Measurements from ENCODE around the gene ZNF333.
"Not testable (repeated sequence)": the region's sequence is repeated elsewhere in the genome, so short reads cannot be mapped to it uniquely, and the experiment has no call there.

ZNF333 gene

GRCh38 chr19:14767466-14767971 lies 77.7 kb downstream of the ZNF333 start:
- Histone ChIP-seq H3K4me3 (ENCODE audit: insufficient read length, low read depth) (no peak overlapping the region), H3K9me3 (ENCODE audit: insufficient read depth, low read length) (no peaks in the 10 kb centered on the region), H3K9ac (ENCODE audit: insufficient read length, low read depth) (no peak overlapping the region), H3K36me3 (ENCODE audit: insufficient read depth, insufficient read length, low read length) (peaks cover 2% of the 10 kb centered on the region), H3K4me1 (ENCODE audit: insufficient read depth, insufficient read length) (no peaks in the 10 kb centered on the region), H3K27me3 (ENCODE audit: insufficient read depth, insufficient read length) (peaks cover 8% of the 10 kb centered on the region)
- TF ChIP-seq ZNF274 (IDR thresholded peaks at IDR 0.05; ENCODE audit: low read depth, low read length) (no peak), YY1 (IDR thresholded peaks at IDR 0.05; ENCODE audit: insufficient read depth, insufficient read length) (no peak), SUZ12 (IDR thresholded peaks at IDR 0.05; ENCODE audit: extremely low read depth, insufficient read depth, insufficient read length) (no peak)
- no peak for DNase-seq (ENCODE audit: low read depth, low spot score)

GRCh38 chr19:14768001-14768400 lies 78.2 kb downstream of the ZNF333 start:
- no peak overlapping the region for H3K9ac ChIP-seq (ENCODE audit: insufficient read length, low read depth)
- H3K9me3 ChIP-seq (ENCODE audit: insufficient read depth, low read length), result no peaks in the 10 kb centered on the region
- peaks cover 8% of the 10 kb centered on the region for H3K27me3 ChIP-seq (ENCODE audit: insufficient read depth, insufficient read length)
- TF ChIP-seq YY1 (IDR thresholded peaks at IDR 0.05; ENCODE audit: insufficient read depth, insufficient read length), result no peak
- no peak for TF ChIP-seq SUZ12 (IDR thresholded peaks at IDR 0.05; ENCODE audit: extremely low read depth, insufficient read depth, insufficient read length)
- no peak for TF ChIP-seq ZNF274 (IDR thresholded peaks at IDR 0.05; ENCODE audit: low read depth, low read length)
- H3K4me3 ChIP-seq (ENCODE audit: insufficient read length, low read depth), result no peak overlapping the region
- peaks cover 2% of the 10 kb centered on the region for H3K36me3 ChIP-seq (ENCODE audit: insufficient read depth, insufficient read length, low read length)
- DNase-seq (ENCODE audit: low read depth, low spot score), result no peak
- no peaks in the 10 kb centered on the region for H3K4me1 ChIP-seq (ENCODE audit: insufficient read depth, insufficient read length)

- TF ChIP-seq SUZ12 (IDR thresholded peaks at IDR 0.05; ENCODE audit: extremely low read depth, insufficient read depth, insufficient read length) (no peak), ZNF274 (IDR thresholded peaks at IDR 0.05; ENCODE audit: low read depth, low read length) (no peak), YY1 (IDR thresholded peaks at IDR 0.05; ENCODE audit: insufficient read depth, insufficient read length) (no peak)
- no peak for DNase-seq (ENCODE audit: low read depth, low spot score)
- H3K36me3 ChIP-seq (ENCODE audit: insufficient read depth, insufficient read length, low read length), result peaks cover 2% of the 10 kb centered on the region
- no peaks in the 10 kb centered on the region for H3K9me3 ChIP-seq (ENCODE audit: insufficient read depth, low read length)
- no peaks in the 10 kb centered on the region for H3K27me3 ChIP-seq (ENCODE audit: insufficient read depth, insufficient read length)
- H3K4me1 ChIP-seq (ENCODE audit: insufficient read depth, insufficient read length), result no peaks in the 10 kb centered on the region
- no peak overlapping the region for H3K9ac ChIP-seq (ENCODE audit: insufficient read length, low read depth)
- no peak overlapping the region for H3K4me3 ChIP-seq (ENCODE audit: insufficient read length, low read depth)
Measured at GRCh38 chr19:14769201-14769600, 79.4 kb downstream of the ZNF333 start.

GRCh38 chr19:14770136-14770535 lies 80.3 kb downstream of the ZNF333 start:
- Histone ChIP-seq H3K27me3 (ENCODE audit: insufficient read depth, insufficient read length) (peaks cover under 1% of the 10 kb centered on the region), H3K9me3 (ENCODE audit: insufficient read depth, low read length) (no peaks in the 10 kb centered on the region), H3K9ac (ENCODE audit: insufficient read length, low read depth) (no peak overlapping the region), H3K4me1 (ENCODE audit: insufficient read depth, insufficient read length) (no peaks in the 10 kb centered on the region), H3K36me3 (ENCODE audit: insufficient read depth, insufficient read length, low read length) (peaks cover 2% of the 10 kb centered on the region), H3K4me3 (ENCODE audit: insufficient read length, low read depth) (no peak overlapping the region)
- no peak for DNase-seq (ENCODE audit: low read depth, low spot score)
- TF ChIP-seq ZNF274 (IDR thresholded peaks at IDR 0.05; ENCODE audit: low read depth, low read length), result no peak
- TF ChIP-seq SUZ12 (IDR thresholded peaks at IDR 0.05; ENCODE audit: extremely low read depth, insufficient read depth, insufficient read length), result no peak
- no peak for TF ChIP-seq YY1 (IDR thresholded peaks at IDR 0.05; ENCODE audit: insufficient read depth, insufficient read length)

- TF ChIP-seq ZNF274 (IDR thresholded peaks at IDR 0.05; ENCODE audit: low read depth, low read length), result no peak
- TF ChIP-seq YY1 (IDR thresholded peaks at IDR 0.05; ENCODE audit: insufficient read depth, insufficient read length), result no peak
- TF ChIP-seq SUZ12 (IDR thresholded peaks at IDR 0.05; ENCODE audit: extremely low read depth, insufficient read depth, insufficient read length), result no peak
- Histone ChIP-seq H3K4me1 (ENCODE audit: insufficient read depth, insufficient read length) (no peaks in the 10 kb centered on the region), H3K9me3 (ENCODE audit: insufficient read depth, low read length) (no peaks in the 10 kb centered on the region), H3K9ac (ENCODE audit: insufficient read length, low read depth) (no peak overlapping the region), H3K4me3 (ENCODE audit: insufficient read length, low read depth) (no peak overlapping the region), H3K36me3 (ENCODE audit: insufficient read depth, insufficient read length, low read length) (peaks cover 2% of the 10 kb centered on the region), H3K27me3 (ENCODE audit: insufficient read depth, insufficient read length) (peaks cover 9% of the 10 kb centered on the region)
- DNase-seq (ENCODE audit: low read depth, low spot score), result no peak
Measured at GRCh38 chr19:14770944-14771839, 81.3 kb downstream of the ZNF333 start.

- no peaks in the 10 kb centered on the region for H3K4me1 ChIP-seq (ENCODE audit: insufficient read depth, insufficient read length)
- H3K9ac ChIP-seq (ENCODE audit: insufficient read length, low read depth), result no peak overlapping the region
- H3K9me3 ChIP-seq (ENCODE audit: insufficient read depth, low read length), result no peaks in the 10 kb centered on the region
- no peak for TF ChIP-seq ZNF274 (IDR thresholded peaks at IDR 0.05; ENCODE audit: low read depth, low read length)
- no peak for TF ChIP-seq SUZ12 (IDR thresholded peaks at IDR 0.05; ENCODE audit: extremely low read depth, insufficient read depth, insufficient read length)
- TF ChIP-seq YY1 (IDR thresholded peaks at IDR 0.05; ENCODE audit: insufficient read depth, insufficient read length), result no peak
- peaks cover 13% of the 10 kb centered on the region for H3K27me3 ChIP-seq (ENCODE audit: insufficient read depth, insufficient read length)
- peaks cover 2% of the 10 kb centered on the region for H3K36me3 ChIP-seq (ENCODE audit: insufficient read depth, insufficient read length, low read length)
- no peak for DNase-seq (ENCODE audit: low read depth, low spot score)
- no peak overlapping the region for H3K4me3 ChIP-seq (ENCODE audit: insufficient read length, low read depth)
Measured at GRCh38 chr19:14772467-14772866, 82.6 kb downstream of the ZNF333 start.

- Histone ChIP-seq H3K9ac (ENCODE audit: insufficient read length, low read depth) (no peak overlapping the region), H3K9me3 (ENCODE audit: insufficient read depth, low read length) (no peaks in the 10 kb centered on the region), H3K27me3 (ENCODE audit: insufficient read depth, insufficient read length) (peaks cover 13% of the 10 kb centered on the region), H3K4me3 (ENCODE audit: insufficient read length, low read depth) (no peak overlapping the region), H3K36me3 (ENCODE audit: insufficient read depth, insufficient read length, low read length) (no peaks in the 10 kb centered on the region), H3K4me1 (ENCODE audit: insufficient read depth, insufficient read length) (no peaks in the 10 kb centered on the region)
- TF ChIP-seq SUZ12 (IDR thresholded peaks at IDR 0.05; ENCODE audit: extremely low read depth, insufficient read depth, insufficient read length), result no peak
- TF ChIP-seq YY1 (IDR thresholded peaks at IDR 0.05; ENCODE audit: insufficient read depth, insufficient read length), result no peak
- no peak for TF ChIP-seq ZNF274 (IDR thresholded peaks at IDR 0.05; ENCODE audit: low read depth, low read length)
- DNase-seq (ENCODE audit: low read depth, low spot score), result no peak
Measured at GRCh38 chr19:14772995-14773394, 83.1 kb downstream of the ZNF333 start.

GRCh38 chr19:14773722-14774121 lies 83.9 kb downstream of the ZNF333 start:
- not testable (repeated sequence) for H3K9ac ChIP-seq (ENCODE audit: insufficient read length, low read depth); H3K4me1 ChIP-seq (ENCODE audit: insufficient read depth, insufficient read length); H3K4me3 ChIP-seq (ENCODE audit: insufficient read length, low read depth); DNase-seq (ENCODE audit: low read depth, low spot score); H3K9me3 ChIP-seq (ENCODE audit: insufficient read depth, low read length); H3K36me3 ChIP-seq (ENCODE audit: insufficient read depth, insufficient read length, low read length)
- H3K27me3 ChIP-seq (ENCODE audit: insufficient read depth, insufficient read length), result peaks cover 13% of the 10 kb centered on the region
